Ectodermal cell (in vitro differentiated cells): ENCODE results near the gene LGMN. TPM values are rescaled to one million over a fixed set of nuclear protein-coding genes. Genes with fewer than 3 reads are reported as not detected.
A peak's percentile ranks its signal among the peaks of the same experiment; 100 is the strongest.

Experiments used
- H3K27ac ChIP-seq: 2 replicates; pipeline ENCODE4 v1.7.0; 2013; ENCODE audit warnings: mild to moderate bottlenecking, low read depth, low read length; ENCODE audit not compliant: insufficient read depth, poor library complexity, severe bottlenecking
- H3K27me3 ChIP-seq: 2 replicates; pipeline ENCODE4 v1.7.0; 2013; ENCODE audit warnings: mild to moderate bottlenecking, low read length; ENCODE audit not compliant: insufficient read depth, control insufficient read depth, poor library complexity, severe bottlenecking
- H3K36me3 ChIP-seq: one replicate; pipeline ENCODE4 v1.7.0; 2013; ENCODE audit warnings: low read length; ENCODE audit not compliant: control insufficient read depth, insufficient read depth
- H3K4me1 ChIP-seq: one replicate; pipeline ENCODE4 v1.7.0; 2013; ENCODE audit warnings: low read length; ENCODE audit not compliant: control insufficient read depth, insufficient read depth
- H3K4me3 ChIP-seq: 2 replicates; pipeline ENCODE4 v1.7.0; 2013; ENCODE audit warnings: low read depth, low read length, control low read depth; ENCODE audit not compliant: insufficient read depth
- H3K9me3 ChIP-seq: 2 replicates; pipeline ENCODE4 v1.7.0; 2013; ENCODE audit warnings: mild to moderate bottlenecking, low read length, moderate library complexity; ENCODE audit not compliant: control insufficient read depth
- WGBS, 2 experiments: methylation state at CpG; one replicate each; pipeline ENCODE4 v1.1.7; 2013; ENCODE audit warnings: missing lambda C conversion rate in 2 of 2; 5-methylcytosine and 5-hydroxymethylcytosine counted together
- polyA plus RNA-seq, 4 experiments: library from polyadenylated mRNA; stranded (reverse); fragments of 50-300 nt; gene quantifications; one replicate each; pipeline ENCODE4 v1.2.3, GENCODE V29; 2013

Gene LGMN
- 75.7 TPM for polyA plus RNA-seq (2013, experiment 1 of 4)
- 84.9 TPM for polyA plus RNA-seq (2013, experiment 2 of 4)
- polyA plus RNA-seq (2013, experiment 3 of 4) = 83.3 TPM
- 96.3 TPM for polyA plus RNA-seq (2013, experiment 4 of 4)

- no peaks in the 10 kb centered on the region for H3K27me3 ChIP-seq
- H3K4me1 ChIP-seq = peaks cover 10% of the 10 kb centered on the region
- no peaks in the 10 kb centered on the region for H3K9me3 ChIP-seq
- no peaks in the 10 kb centered on the region for H3K36me3 ChIP-seq
- peak within 1 kb of the TSS; percentile 33 for H3K27ac ChIP-seq
- 1% methylated on average over 50 of the region's 50 CpGs for WGBS, 2 experiments
- peak within 1 kb of the TSS; percentile 92 for H3K4me3 ChIP-seq
Observed at GRCh38 chr14:92748259-92749016, at the start of gene LGMN. TSS of gene LGMN (minus strand) at chr14:92748627. CDS start at chr14:92732786, 15,841 bp downstream.

GRCh38 chr14:92794961-92795360 lies 46.5 kb upstream of the LGMN start:
- peaks cover 10% of the 10 kb centered on the region for H3K36me3 ChIP-seq
- 67 to 77% methylated on average over 5 to 6 of the region's 6 CpGs for WGBS, 2 experiments
- peak overlapping the region; percentile 90 for H3K4me3 ChIP-seq
- no peaks in the 10 kb centered on the region for H3K4me1 ChIP-seq
- H3K27ac ChIP-seq = no peak overlapping the region
- no peaks in the 10 kb centered on the region for H3K27me3 ChIP-seq
- no peaks in the 10 kb centered on the region for H3K9me3 ChIP-seq

GRCh38 chr14:92794547-92794941 lies 46.1 kb upstream of the LGMN start:
- Histone ChIP-seq H3K27ac (no peak overlapping the region), H3K4me1 (no peaks in the 10 kb centered on the region), H3K9me3 (no peaks in the 10 kb centered on the region), H3K27me3 (no peaks in the 10 kb centered on the region), H3K4me3 (peak overlapping the region; percentile 90), H3K36me3 (peaks cover 10% of the 10 kb centered on the region)
- 0 to 1% methylated on average over 20 of the region's 20 CpGs for WGBS, 2 experiments

GRCh38 chr14:92793709-92794546 lies 45.5 kb upstream of the LGMN start, which contains the start of gene GOLGA5:
TSS of gene GOLGA5 (plus strand) at chr14:92794305. CDS start at chr14:92797438, 3,133 bp downstream.
- no peaks in the 10 kb centered on the region for H3K9me3 ChIP-seq
- no peaks in the 10 kb centered on the region for H3K4me1 ChIP-seq
- peak within 1 kb of the TSS; percentile 90 for H3K4me3 ChIP-seq
- peaks cover 10% of the 10 kb centered on the region for H3K36me3 ChIP-seq
- no peak within 1 kb of the TSS for H3K27ac ChIP-seq
- H3K27me3 ChIP-seq = no peaks in the 10 kb centered on the region
- WGBS, 2 experiments = 6% methylated on average over 71 of the region's 71 CpGs

GRCh38 chr14:92792885-92793284 lies 44.5 kb upstream of the LGMN start:
- H3K4me3 ChIP-seq = no peak overlapping the region
- H3K36me3 ChIP-seq = peaks cover 7% of the 10 kb centered on the region
- no peaks in the 10 kb centered on the region for H3K9me3 ChIP-seq
- WGBS, 2 experiments = 63 to 69% methylated on average over 3 to 4 of the region's 4 CpGs
- no peaks in the 10 kb centered on the region for H3K4me1 ChIP-seq
- no peaks in the 10 kb centered on the region for H3K27me3 ChIP-seq
- no peak overlapping the region for H3K27ac ChIP-seq

GRCh38 chr14:92789457-92790089 lies 41.1 kb upstream of the LGMN start:
- H3K27ac ChIP-seq = no peak overlapping the region
- no peak overlapping the region for H3K4me3 ChIP-seq
- H3K4me1 ChIP-seq = no peaks in the 10 kb centered on the region
- H3K36me3 ChIP-seq = no peaks in the 10 kb centered on the region
- no peaks in the 10 kb centered on the region for H3K9me3 ChIP-seq
- no peaks in the 10 kb centered on the region for H3K27me3 ChIP-seq

GRCh38 chr14:92787554-92787953 lies 39.1 kb upstream of the LGMN start:
- WGBS, 2 experiments = 91 to 100% methylated on average over 2 of the region's 2 CpGs
- Histone ChIP-seq H3K4me3 (no peak overlapping the region), H3K36me3 (no peaks in the 10 kb centered on the region), H3K9me3 (no peaks in the 10 kb centered on the region), H3K4me1 (no peaks in the 10 kb centered on the region), H3K27me3 (no peaks in the 10 kb centered on the region), H3K27ac (no peak overlapping the region)

- WGBS, 2 experiments = 77 to 100% methylated on average over 1 of the region's 1 CpG
- Histone ChIP-seq H3K9me3 (no peaks in the 10 kb centered on the region), H3K27ac (no peak overlapping the region), H3K36me3 (no peaks in the 10 kb centered on the region), H3K27me3 (no peaks in the 10 kb centered on the region), H3K4me1 (no peaks in the 10 kb centered on the region), H3K4me3 (no peak overlapping the region)
Observed at GRCh38 chr14:92786427-92786756, 38.0 kb upstream of the LGMN start.

- H3K4me3 ChIP-seq = no peak overlapping the region
- H3K27me3 ChIP-seq = no peaks in the 10 kb centered on the region
- no peaks in the 10 kb centered on the region for H3K36me3 ChIP-seq
- no peaks in the 10 kb centered on the region for H3K4me1 ChIP-seq
- H3K9me3 ChIP-seq = no peaks in the 10 kb centered on the region
- no peak overlapping the region for H3K27ac ChIP-seq
- WGBS, 2 experiments = 78% methylated on average over 6 of the region's 6 CpGs
Observed at GRCh38 chr14:92785667-92786426, 37.4 kb upstream of the LGMN start.
